ENCODE results near the gene SRGAP2B. TPM values are rescaled to one million over a fixed set of nuclear protein-coding genes. Genes with fewer than 3 reads are reported as not detected.
"Not testable (repeated sequence)": the region's sequence is repeated elsewhere in the genome, so short reads cannot be mapped to it uniquely, and the experiment has no call there.

The SRGAP2B gene
- total RNA-seq, 1 experiment from 2014 or later: 57.2 TPM

- H3F3A ChIP-seq (ENCODE audit: insufficient read depth, low read depth); H3K4me3 ChIP-seq; intact Hi-C loops (cut with micrococcal nuclease; ENCODE audit: unreplicated experiment); DNase-seq; BruUV-seq (replicated peaks); H3K9me2 ChIP-seq (ENCODE audit: insufficient read depth); H3K4me2 ChIP-seq; H3K27me3 ChIP-seq (ENCODE audit: insufficient read depth, low read depth); H3K9me3 ChIP-seq (ENCODE audit: insufficient read depth, low read depth); H2AFZ ChIP-seq; H3K79me2 ChIP-seq (ENCODE audit: low read depth); H3K36me3 ChIP-seq (ENCODE audit: low read depth); H3K27ac ChIP-seq; CTCF ChIA-PET; H4K20me1 ChIP-seq (ENCODE audit: insufficient read depth); POLR2A ChIA-PET (ENCODE audit: unreplicated experiment); H3K4me1 ChIP-seq (replicated peaks; ENCODE audit: insufficient read depth): not testable (repeated sequence)
Observed at GRCh38 chr1:144933014-144933413, 162.1 kb downstream of the SRGAP2B start.

DNA sequence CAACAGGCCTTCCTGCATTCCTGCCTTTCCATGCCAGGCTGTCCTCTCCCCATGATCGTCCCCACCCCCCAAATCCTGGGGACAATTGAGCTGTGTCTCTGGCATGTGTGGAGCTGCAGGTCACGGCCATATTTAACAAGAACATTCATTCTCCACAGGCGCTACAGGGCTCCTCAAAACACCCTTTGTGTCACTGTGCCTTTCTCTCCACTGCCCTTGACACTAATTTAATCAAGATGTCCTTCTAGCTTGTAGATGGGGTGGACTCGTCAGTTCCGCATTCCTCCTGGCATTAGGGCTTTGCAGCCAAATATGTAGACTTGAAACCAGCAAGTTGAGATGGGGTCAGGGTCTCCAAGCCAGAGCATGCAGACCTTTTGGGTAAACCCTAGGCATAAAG, 163.0 kb downstream of the SRGAP2B start:
- H4K20me1 ChIP-seq (ENCODE audit: insufficient read depth); H3K9me3 ChIP-seq (ENCODE audit: insufficient read depth, low read depth); H3K4me1 ChIP-seq (replicated peaks; ENCODE audit: insufficient read depth); H2AFZ ChIP-seq; BruUV-seq (replicated peaks); H3K79me2 ChIP-seq (ENCODE audit: low read depth); H3K9me2 ChIP-seq (ENCODE audit: insufficient read depth); H3K27ac ChIP-seq; POLR2A ChIA-PET (ENCODE audit: unreplicated experiment); H3F3A ChIP-seq (ENCODE audit: insufficient read depth, low read depth); H3K4me2 ChIP-seq; DNase-seq; intact Hi-C loops (cut with micrococcal nuclease; ENCODE audit: unreplicated experiment); H3K4me3 ChIP-seq; CTCF ChIA-PET; H3K36me3 ChIP-seq (ENCODE audit: low read depth); H3K27me3 ChIP-seq (ENCODE audit: insufficient read depth, low read depth): not testable (repeated sequence)

- CTCF ChIA-PET; H3K27ac ChIP-seq; H3K9me2 ChIP-seq (ENCODE audit: insufficient read depth); BruUV-seq (replicated peaks); H4K20me1 ChIP-seq (ENCODE audit: insufficient read depth); DNase-seq; POLR2A ChIA-PET (ENCODE audit: unreplicated experiment); H3F3A ChIP-seq (ENCODE audit: insufficient read depth, low read depth); H3K36me3 ChIP-seq (ENCODE audit: low read depth); H3K27me3 ChIP-seq (ENCODE audit: insufficient read depth, low read depth); intact Hi-C loops (cut with micrococcal nuclease; ENCODE audit: unreplicated experiment); H3K79me2 ChIP-seq (ENCODE audit: low read depth); H3K4me2 ChIP-seq; H3K9me3 ChIP-seq (ENCODE audit: insufficient read depth, low read depth); H3K4me1 ChIP-seq (replicated peaks; ENCODE audit: insufficient read depth); H2AFZ ChIP-seq; H3K4me3 ChIP-seq: not testable (repeated sequence)
Observed at GRCh38 chr1:144931553-144931952, 163.6 kb downstream of the SRGAP2B start.

DNA sequence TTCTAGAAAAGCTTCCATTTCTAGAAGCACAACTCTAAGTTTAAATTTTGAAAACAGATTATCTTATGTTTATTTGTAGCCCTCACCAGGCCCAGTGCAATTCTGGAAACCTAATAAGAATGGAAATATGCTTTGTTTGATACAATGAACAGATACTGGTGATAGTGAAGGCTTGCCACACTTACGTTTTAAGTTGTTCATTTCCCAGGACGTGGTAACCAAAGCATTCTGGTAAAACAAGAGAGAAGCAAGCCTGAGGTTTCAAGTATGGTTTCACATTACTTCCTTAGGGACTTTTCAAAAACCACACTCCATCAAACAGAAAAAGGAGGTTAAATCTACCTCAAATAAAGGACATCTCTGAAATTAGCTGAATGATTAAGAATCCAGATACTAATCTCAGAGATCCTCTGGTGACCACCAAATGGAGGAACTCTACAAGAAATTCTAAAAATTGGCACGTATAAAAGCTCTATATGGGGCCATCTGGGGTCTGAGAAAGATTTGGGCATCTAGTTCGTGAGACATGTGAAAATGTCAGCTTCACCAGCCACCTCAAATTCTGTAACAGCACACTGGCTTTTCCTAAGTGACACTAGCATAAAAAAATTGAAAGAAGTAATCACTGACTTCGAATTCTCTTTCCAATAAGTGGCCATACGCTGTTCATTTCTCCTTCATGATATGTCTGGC, 164.9 kb downstream of the SRGAP2B start:
- POLR2A ChIA-PET (ENCODE audit: unreplicated experiment): not testable (repeated sequence)

GRCh38 chr1:144927292-144927691, 167.8 kb downstream of the SRGAP2B start:
- DNase-seq; BruUV-seq (replicated peaks); intact Hi-C loops (cut with micrococcal nuclease; ENCODE audit: unreplicated experiment); H3K27ac ChIP-seq; CTCF ChIA-PET; H3F3A ChIP-seq (ENCODE audit: insufficient read depth, low read depth); H3K27me3 ChIP-seq (ENCODE audit: insufficient read depth, low read depth); H3K79me2 ChIP-seq (ENCODE audit: low read depth); H3K4me3 ChIP-seq; H4K20me1 ChIP-seq (ENCODE audit: insufficient read depth); H3K4me2 ChIP-seq; POLR2A ChIA-PET (ENCODE audit: unreplicated experiment); H2AFZ ChIP-seq; H3K9me2 ChIP-seq (ENCODE audit: insufficient read depth); H3K4me1 ChIP-seq (replicated peaks; ENCODE audit: insufficient read depth); H3K9me3 ChIP-seq (ENCODE audit: insufficient read depth, low read depth); H3K36me3 ChIP-seq (ENCODE audit: low read depth): not testable (repeated sequence)

More for the DNA sequence above, 164.9 kb downstream of the SRGAP2B start:
- H4K20me1 ChIP-seq (ENCODE audit: insufficient read depth); intact Hi-C loops (cut with micrococcal nuclease; ENCODE audit: unreplicated experiment); BruUV-seq (replicated peaks); H3F3A ChIP-seq (ENCODE audit: insufficient read depth, low read depth); H3K27me3 ChIP-seq (ENCODE audit: insufficient read depth, low read depth); CTCF ChIA-PET; DNase-seq; H3K36me3 ChIP-seq (ENCODE audit: low read depth); H2AFZ ChIP-seq; H3K4me2 ChIP-seq; H3K9me2 ChIP-seq (ENCODE audit: insufficient read depth); H3K4me1 ChIP-seq (replicated peaks; ENCODE audit: insufficient read depth); H3K79me2 ChIP-seq (ENCODE audit: low read depth); H3K9me3 ChIP-seq (ENCODE audit: insufficient read depth, low read depth); H3K27ac ChIP-seq; H3K4me3 ChIP-seq: not testable (repeated sequence)

- H3K4me3 ChIP-seq; H3K9me2 ChIP-seq (ENCODE audit: insufficient read depth); H3K79me2 ChIP-seq (ENCODE audit: low read depth); POLR2A ChIA-PET (ENCODE audit: unreplicated experiment); BruUV-seq (replicated peaks); H3K4me2 ChIP-seq; H3K9me3 ChIP-seq (ENCODE audit: insufficient read depth, low read depth); H4K20me1 ChIP-seq (ENCODE audit: insufficient read depth); H3K27ac ChIP-seq; CTCF ChIA-PET; H3K27me3 ChIP-seq (ENCODE audit: insufficient read depth, low read depth); H3F3A ChIP-seq (ENCODE audit: insufficient read depth, low read depth); H3K36me3 ChIP-seq (ENCODE audit: low read depth); DNase-seq; H3K4me1 ChIP-seq (replicated peaks; ENCODE audit: insufficient read depth); intact Hi-C loops (cut with micrococcal nuclease; ENCODE audit: unreplicated experiment); H2AFZ ChIP-seq: not testable (repeated sequence)
Observed at GRCh38 chr1:144923640-144924039, 171.5 kb downstream of the SRGAP2B start.

GRCh38 chr1:144922785-144923184, 172.3 kb downstream of the SRGAP2B start:
- H3K4me2 ChIP-seq; H3K4me1 ChIP-seq (replicated peaks; ENCODE audit: insufficient read depth); H2AFZ ChIP-seq; CTCF ChIA-PET; H3K9me2 ChIP-seq (ENCODE audit: insufficient read depth); H3K9me3 ChIP-seq (ENCODE audit: insufficient read depth, low read depth); intact Hi-C loops (cut with micrococcal nuclease; ENCODE audit: unreplicated experiment); H3K4me3 ChIP-seq; H3F3A ChIP-seq (ENCODE audit: insufficient read depth, low read depth); H3K27ac ChIP-seq; DNase-seq; H3K79me2 ChIP-seq (ENCODE audit: low read depth); BruUV-seq (replicated peaks); H3K36me3 ChIP-seq (ENCODE audit: low read depth); H4K20me1 ChIP-seq (ENCODE audit: insufficient read depth); POLR2A ChIA-PET (ENCODE audit: unreplicated experiment); H3K27me3 ChIP-seq (ENCODE audit: insufficient read depth, low read depth): not testable (repeated sequence)

DNA sequence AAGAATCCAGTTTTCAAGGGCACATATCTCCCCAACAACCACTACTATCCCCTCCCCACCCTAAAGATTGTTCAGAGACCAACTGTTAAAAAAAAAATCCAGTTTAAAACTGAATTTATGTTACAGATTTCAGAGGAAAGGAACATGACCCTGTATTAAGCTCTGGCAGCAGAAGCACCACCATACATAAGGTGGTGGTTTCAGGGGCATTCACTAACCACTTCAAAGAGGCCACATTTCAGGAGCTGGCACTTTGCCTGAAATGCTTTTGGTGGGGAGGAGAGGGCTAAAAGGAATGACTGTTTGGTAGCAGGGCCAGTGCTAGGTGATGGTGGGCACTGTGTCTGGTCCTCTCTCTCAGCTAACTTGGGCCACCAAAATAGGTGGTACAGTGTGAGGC, 176.0 kb downstream of the SRGAP2B start:
- H3K4me2 ChIP-seq; BruUV-seq (replicated peaks); H3K4me1 ChIP-seq (replicated peaks; ENCODE audit: insufficient read depth); CTCF ChIA-PET; H3F3A ChIP-seq (ENCODE audit: insufficient read depth, low read depth); H3K79me2 ChIP-seq (ENCODE audit: low read depth); H4K20me1 ChIP-seq (ENCODE audit: insufficient read depth); H3K9me3 ChIP-seq (ENCODE audit: insufficient read depth, low read depth); H3K27ac ChIP-seq; DNase-seq; intact Hi-C loops (cut with micrococcal nuclease; ENCODE audit: unreplicated experiment); H3K4me3 ChIP-seq; H3K36me3 ChIP-seq (ENCODE audit: low read depth); H3K27me3 ChIP-seq (ENCODE audit: insufficient read depth, low read depth); POLR2A ChIA-PET (ENCODE audit: unreplicated experiment); H3K9me2 ChIP-seq (ENCODE audit: insufficient read depth); H2AFZ ChIP-seq: not testable (repeated sequence)

Data from PC-9 (cell line).